ENCODE results near the gene YWHAQ.
A peak's percentile ranks its signal among the peaks of the same experiment; 100 is the strongest.

YWHAQ gene

GRCh38 chr2:9630736-9631552 is at the start of gene YWHAQ:
YWHAQ (minus strand) TSS chr2:9630997; CDS start chr2:9630452, 545 bp downstream.
- peak; percentile 94 to 97 (median 96) for DNase-seq

GRCh38 chr2:9680082-9680481 is 49.3 kb upstream of the YWHAQ start:
- DNase-seq, result no peak

GRCh38 chr2:9679218-9679617 is 48.4 kb upstream of the YWHAQ start:
- no peak for DNase-seq

GRCh38 chr2:9678544-9678943 is 47.7 kb upstream of the YWHAQ start:
- DNase-seq, result no peak

- DNase-seq, result no peak
Measured at GRCh38 chr2:9675415-9676351, 44.9 kb upstream of the YWHAQ start.

GRCh38 chr2:9674891-9675414 is 44.2 kb upstream of the YWHAQ start:
- no peak for DNase-seq

- no peak for DNase-seq
Measured at GRCh38 chr2:9673914-9674481, 43.2 kb upstream of the YWHAQ start.

GRCh38 chr2:9668687-9669345 is 38.0 kb upstream of the YWHAQ start:
- DNase-seq, result no peak

- no peak for DNase-seq
Measured at GRCh38 chr2:9667826-9668225, 37.0 kb upstream of the YWHAQ start.

GRCh38 chr2:9666306-9666705 is 35.5 kb upstream of the YWHAQ start:
- no peak for DNase-seq

- no peak for DNase-seq
Measured at GRCh38 chr2:9665898-9666297, 35.1 kb upstream of the YWHAQ start.

GRCh38 chr2:9664365-9664764 is 33.6 kb upstream of the YWHAQ start:
- DNase-seq, result no peak

- DNase-seq, result no peak
Measured at GRCh38 chr2:9663008-9663879, 32.4 kb upstream of the YWHAQ start.

GRCh38 chr2:9661261-9661660 is 30.5 kb upstream of the YWHAQ start:
- DNase-seq, result no peak

GRCh38 chr2:9660781-9661180 is 30.0 kb upstream of the YWHAQ start:
- no peak for DNase-seq

GRCh38 chr2:9660154-9660553 is 29.4 kb upstream of the YWHAQ start:
- no peak for DNase-seq

GRCh38 chr2:9658972-9659371 is 28.2 kb upstream of the YWHAQ start:
- DNase-seq, result no peak

- DNase-seq, result no peak
Measured at GRCh38 chr2:9657731-9658130, 26.9 kb upstream of the YWHAQ start.

GRCh38 chr2:9657083-9657482 is 26.3 kb upstream of the YWHAQ start:
- DNase-seq, result no peak

- peak in 1 of 4 experiments; percentile 24 for DNase-seq
Measured at GRCh38 chr2:9656270-9656766, 25.5 kb upstream of the YWHAQ start.
